Amniotic epithelial cell (primary cell): ENCODE results near the gene MAP2K5.
"Not testable (repeated sequence)": the region's sequence is repeated elsewhere in the genome, so short reads cannot be mapped to it uniquely, and the experiment has no call there.

Experiments used
- DNase-seq: peaks from one replicate; pipeline ENCODE4 v3.0.0-alpha.2; 2010; ENCODE audit warnings: low read depth

Gene MAP2K5

DNA sequence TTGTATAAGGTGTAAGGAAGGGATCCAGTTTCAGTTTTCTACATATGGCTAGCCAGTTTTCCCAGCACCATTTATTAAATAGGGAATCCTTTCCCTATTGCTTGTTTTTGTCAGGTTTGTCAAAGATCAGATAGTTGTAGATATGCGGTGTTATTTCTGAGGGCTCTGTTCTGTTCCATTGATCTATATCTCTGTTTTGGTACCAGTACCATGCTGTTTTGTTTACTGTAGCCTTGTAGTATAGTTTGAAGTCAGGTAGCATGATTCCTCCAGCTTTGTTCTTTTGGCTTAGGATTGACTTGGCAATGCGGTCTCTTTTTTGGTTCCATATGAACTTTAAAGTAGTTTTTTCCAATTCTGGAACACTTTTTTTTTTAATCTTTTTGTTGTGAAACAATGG, 130.3 kb downstream of the MAP2K5 start:
- DNase-seq: not testable (repeated sequence)

DNA sequence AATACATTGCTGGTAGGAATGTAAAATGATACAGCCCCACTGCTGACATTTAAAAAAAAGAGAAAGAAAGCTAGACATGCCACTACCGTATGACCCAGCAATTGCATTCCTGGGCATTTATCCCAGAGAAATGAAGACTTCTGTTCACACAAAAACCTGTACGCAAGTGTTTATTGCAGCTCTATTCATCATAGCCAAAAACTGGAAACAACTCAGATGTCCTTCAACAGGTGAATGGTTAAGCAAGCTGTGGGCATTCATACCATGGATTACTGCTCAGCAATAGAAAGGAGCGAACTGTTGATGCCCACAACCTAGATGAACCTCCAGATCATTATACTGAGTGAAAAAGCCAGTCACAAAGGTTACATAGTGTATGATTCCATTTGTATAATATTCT, 132.5 kb downstream of the MAP2K5 start:
- no peak for DNase-seq

DNA sequence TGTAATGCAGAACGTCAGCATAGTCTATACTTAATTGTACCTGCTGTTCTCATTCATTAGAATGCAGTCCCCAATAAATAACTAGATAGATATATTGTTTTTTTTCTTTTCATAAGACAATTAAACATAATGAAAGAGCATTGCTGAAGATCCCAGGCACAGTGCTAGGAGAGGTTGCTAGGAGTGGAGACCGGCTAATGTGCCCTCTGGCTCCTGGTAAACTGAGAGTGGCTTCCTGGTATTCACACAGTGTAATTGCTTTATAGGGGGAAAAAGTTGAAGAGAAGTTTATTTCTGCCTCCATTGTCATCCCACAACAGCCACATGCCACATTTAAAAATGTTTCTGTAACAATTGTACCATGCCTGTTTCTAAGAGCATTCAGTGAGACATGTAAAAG, 135.6 kb downstream of the MAP2K5 start:
- DNase-seq: no peak

DNA sequence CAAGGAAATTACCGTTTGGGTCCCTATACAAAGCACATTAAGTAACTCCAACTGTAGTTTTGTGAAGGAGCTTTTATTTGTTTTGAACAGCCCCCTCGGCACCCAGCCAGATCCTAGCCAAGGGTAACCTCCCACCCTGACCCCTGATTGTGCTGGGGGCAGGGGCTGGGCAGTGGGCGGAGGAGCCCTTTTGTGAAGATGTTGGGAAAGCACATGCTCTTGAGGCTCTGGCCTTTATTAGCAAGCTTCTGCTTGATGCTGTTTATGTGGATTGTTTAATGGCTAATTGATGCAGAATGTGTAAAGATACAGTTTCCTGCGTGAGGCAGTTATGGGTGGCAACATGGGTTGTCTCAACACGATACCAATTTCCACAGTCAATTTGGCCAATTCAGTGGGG, 136.5 kb downstream of the MAP2K5 start:
- no peak for DNase-seq

DNA sequence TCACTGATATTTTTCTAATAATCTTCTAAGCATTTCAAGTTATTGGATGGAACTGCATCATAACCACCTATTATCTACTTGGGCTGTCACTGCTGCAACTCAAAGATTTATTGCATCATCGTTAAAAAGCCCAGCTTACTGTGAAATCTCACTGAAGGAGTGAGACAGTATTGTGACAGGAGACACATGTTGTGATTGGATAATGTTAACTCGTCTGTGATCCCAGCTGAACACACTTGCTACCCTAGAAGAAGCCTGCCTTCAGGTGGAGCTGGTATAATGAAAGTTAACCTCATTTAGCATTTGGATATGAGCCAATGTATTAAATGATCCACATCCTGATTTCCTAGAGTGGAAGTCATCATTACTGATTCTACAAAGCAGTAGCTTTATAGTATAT, 138.1 kb downstream of the MAP2K5 start:
- peak; percentile 8 for DNase-seq

DNA sequence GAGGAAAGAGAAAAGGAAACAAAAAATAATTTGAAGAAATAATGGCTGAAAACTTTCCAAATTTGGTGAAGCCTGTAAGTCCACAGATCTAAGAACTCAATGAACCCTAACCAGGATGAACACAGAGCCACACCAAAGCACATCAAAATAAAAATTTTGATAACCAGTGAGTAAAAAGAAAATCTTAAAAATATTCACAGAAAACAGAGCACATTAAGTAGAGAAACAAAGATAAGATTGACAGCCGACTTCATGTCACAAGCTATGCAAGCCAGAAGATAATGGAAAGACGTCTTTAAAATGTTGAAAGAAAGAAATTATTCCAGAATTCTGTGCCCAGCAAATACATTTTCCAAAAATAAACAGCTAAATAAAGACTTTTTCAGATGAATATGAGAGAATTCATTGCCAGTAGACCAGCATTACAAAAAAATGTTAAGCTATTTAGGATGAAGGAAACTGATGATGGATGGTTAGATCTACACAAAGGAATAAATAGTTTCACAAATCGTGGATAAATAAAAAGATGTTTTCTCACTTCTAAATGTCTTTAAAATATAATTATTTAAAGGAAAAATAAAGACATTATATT, 142.6 kb downstream of the MAP2K5 start:
- peak; percentile 75 for DNase-seq

DNA sequence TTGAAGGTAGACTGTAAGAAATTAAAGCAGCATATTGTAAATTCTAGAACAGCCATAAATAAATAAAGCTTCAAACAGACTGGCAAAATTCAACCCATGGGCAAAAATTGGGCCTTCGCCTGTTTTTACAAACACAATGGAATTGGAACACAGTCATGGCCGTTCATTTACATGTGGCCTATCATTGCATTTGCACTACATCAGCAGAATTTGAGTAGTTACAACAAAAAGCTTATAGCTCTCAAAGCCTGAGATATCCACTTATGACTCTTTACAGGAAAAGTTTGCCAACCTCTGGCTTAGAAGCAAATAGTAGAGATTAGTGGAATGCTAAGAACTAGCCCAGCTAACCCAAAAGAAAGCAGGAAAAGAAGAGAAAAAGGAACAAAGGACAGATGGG, 143.2 kb downstream of the MAP2K5 start:
- no peak for DNase-seq

DNA sequence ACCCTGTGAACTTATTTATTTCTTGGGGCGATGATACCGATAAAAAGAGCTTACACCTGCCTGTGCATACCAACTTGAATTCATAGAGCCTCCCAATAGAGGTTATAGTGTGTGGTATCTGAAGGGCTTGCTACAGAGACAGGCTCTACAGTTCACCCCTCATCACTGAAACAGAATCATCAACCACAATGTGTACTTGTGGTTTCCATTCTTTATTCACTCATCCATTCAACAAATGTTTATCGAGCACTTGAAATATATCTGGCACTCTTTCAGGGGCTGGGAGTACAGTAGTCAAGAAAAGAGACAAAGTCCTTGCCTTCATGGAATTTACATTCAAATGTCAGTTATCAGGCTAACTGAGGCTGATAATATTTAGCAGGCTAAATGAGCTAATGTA, 148.4 kb downstream of the MAP2K5 start:
- DNase-seq: peak; percentile 88

DNA sequence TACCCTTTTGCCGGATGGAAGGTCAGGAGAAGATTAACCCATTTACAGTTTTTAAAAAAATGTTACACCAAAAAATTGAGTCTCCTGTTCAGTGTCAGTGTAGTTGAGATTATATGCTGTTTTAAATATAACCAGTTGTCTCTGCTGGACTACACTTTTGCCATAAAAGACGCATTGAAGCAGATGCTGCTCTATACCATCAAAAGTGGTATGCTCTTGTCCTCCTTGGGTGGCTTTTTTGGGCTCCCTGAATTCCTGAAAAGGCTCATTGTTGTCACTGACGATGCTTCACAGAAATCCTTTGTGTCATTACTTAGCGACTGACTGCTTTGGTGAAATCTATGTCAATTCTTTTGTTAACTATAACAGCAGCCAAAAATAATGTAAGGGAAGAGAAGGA, 148.9 kb downstream of the MAP2K5 start:
- no peak for DNase-seq

DNA sequence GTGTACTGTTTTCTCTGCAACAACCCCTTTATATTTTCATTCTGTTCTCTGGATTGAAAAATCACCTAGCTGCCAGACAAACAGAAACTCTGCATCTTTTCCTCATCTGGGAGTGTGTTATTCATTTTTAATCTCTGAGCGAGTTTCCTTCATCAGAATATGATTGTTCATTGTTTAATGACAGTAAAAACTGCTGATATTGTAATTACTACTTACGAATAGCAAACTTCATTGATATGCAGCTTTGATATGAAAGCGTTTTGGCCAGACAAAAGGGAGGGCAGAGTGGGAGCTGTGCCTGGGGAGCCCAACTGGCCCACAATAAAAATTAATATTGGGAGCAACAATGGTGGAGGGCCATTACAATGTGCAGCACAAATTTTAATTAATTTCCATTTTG, 150.1 kb downstream of the MAP2K5 start:
- no peak for DNase-seq

DNA sequence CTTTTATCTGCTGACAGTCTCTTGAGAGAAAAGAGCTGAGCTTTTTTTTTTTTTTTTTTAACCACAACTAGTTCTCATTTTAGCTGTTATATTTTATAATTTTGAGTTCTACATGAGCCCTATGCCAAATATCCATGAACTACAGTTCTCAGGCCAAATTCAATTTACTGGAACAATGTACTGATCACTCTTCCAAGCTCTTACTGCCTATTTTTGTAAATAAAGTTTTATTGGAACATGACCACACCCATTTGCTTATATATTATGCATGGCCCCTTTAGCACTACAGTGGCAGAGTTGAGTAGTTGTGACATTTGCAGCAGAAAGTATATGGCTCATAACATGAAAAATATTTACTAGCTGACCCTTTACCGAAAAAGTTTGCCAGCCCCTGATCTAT, 153.6 kb downstream of the MAP2K5 start:
- DNase-seq: no peak

DNA sequence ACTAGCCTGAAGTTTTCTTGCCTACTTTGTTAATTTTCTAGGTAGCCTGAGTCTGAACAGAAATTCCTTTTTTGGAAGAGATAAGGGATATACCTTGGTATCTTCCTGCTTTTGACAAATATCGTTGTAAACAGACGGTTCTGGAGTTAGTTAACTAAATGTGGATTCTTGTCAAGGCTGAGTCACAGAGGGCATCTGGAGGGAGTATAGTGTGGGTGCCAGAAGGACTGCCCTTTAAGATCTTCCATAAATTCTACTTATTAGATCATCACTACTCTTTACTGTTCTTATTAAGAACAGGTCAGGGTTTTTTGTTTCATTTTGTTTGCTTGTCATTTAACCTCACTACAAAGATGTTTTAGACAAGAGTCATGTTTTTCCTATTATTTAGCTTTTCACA, 157.5 kb downstream of the MAP2K5 start:
- DNase-seq: peak; percentile 77

DNA sequence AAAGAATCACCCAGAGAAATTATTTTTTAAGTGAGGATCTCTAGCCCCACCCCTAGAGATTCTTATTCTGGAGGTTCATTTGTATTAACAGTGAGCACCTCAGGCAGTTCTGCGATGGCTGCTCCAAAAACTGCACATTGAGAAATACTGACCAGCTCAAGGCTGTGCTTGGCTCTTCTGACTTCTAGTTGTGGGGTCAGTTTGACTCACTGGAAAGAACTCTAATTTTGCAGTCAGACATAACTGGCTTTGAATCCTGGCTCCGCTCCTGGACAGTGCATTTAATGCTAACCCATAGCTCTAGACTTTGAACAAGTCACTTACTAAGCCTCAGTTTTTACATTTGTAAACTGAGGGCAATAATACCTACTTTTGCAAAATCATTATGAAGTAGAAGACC, 159.2 kb downstream of the MAP2K5 start:
- peak; percentile 76 for DNase-seq

DNA sequence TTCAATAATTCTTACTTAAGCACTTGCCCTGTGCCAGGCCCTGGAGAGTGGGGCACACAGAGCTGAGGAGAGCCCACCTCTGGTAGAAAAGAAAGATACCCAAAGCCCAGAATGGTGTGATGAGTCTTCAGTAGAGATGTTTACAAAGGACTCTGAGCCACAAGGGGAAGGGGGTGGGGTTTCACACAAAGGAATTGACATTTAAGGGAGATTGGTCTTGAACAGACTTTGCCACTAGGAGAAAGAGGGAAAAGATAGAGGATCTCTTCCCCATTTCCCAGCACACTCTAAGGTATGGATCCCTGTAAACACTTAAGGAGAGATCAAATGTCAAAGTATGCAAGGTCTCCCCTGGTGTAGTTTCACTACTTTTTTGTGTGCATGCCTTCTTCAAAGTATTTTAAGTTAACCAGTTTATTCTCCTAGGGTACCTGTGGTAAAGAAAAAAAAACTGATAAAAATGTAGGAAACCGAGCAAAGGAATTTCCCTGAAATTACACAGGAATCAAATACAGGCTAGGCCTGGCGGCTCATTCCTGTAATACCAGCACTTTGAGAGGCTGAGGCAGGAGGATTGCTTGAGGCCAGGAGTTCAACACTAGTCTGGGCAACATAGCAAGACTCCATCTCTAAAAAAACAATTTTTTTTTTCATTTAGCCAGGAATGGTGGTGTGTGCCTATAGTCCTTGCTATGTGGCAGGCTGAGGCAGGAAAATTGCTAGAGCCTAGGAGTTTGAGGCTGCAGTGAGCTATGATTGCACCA, 165.2 kb downstream of the MAP2K5 start:
- no peak for DNase-seq

DNA sequence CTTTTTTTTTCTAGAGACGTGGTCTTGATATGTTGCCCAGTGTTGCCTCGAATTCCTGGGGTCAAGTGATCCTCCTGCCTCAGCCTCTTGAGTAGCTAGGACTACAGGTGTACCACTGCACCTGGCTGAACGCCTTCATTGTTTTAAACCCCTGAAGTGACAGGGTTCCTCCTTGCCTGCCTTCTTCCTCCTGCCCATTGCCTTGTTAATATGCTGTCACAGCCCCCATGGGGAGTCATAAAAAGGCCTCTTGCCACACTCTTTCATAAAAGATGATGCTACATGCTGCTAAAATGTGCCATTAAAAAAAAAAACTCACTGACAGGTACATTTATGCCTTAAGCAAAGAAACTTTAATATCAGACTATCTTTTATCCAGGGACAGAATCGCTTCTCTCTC, 166.0 kb downstream of the MAP2K5 start:
- DNase-seq: no peak

DNA sequence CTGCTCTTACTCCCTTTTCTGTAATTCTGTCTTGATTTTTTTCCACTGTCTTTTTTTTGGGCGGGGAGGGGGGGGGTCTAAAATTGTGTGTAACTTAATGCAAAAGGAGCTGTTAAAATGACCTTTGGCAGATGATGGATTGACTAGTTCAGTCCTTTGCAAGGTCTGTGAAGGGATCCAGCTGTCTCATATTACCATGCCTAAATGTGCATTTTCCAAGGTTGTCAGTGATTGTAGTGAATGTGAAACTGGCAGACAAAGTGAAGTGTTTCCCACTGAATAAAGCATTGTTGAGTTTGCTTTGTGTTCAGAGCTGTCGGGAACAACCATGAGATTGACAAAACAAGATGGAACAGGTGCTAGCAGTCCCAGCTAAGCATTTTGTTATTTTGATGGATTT, 172.7 kb downstream of the MAP2K5 start:
- no peak for DNase-seq

DNA sequence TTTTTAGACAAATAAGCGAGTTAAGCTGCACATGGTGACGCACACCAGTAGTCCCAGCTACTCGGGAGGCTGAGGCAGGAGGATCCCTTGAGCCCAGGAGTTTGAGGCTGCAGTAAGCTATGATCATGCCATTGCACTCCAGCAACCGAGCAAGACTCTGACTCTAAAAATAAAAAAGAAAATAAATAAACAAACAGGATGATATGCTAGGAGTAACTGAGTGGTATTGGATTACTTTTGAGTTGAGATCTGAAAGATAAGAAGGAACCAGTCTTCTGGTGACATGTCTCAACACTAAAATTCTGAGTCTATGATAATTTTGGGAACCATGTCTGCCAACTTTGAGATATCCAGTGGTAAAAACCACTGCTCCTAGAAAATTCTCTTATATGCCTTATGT, 173.7 kb downstream of the MAP2K5 start:
- DNase-seq: no peak

DNA sequence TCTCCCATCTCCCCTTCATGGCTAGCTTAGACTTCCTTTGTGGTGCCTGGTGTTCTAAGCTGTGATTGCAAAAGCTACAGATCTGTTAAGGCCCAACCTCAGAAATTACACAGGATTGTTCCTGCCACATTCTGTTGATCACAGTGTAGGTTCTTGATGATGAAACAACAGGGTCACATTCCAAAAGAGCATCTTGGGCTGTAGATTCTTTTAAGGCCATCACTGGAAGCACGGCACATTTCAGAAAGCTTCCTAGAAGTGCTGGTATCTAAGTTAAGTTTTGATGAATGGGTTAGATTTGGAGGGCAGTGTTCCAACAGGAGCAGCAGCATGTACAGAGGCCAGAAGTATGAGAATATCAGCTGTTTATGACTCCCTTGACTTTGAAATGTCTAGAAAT, 175.3 kb downstream of the MAP2K5 start:
- peak; percentile 52 for DNase-seq

DNA sequence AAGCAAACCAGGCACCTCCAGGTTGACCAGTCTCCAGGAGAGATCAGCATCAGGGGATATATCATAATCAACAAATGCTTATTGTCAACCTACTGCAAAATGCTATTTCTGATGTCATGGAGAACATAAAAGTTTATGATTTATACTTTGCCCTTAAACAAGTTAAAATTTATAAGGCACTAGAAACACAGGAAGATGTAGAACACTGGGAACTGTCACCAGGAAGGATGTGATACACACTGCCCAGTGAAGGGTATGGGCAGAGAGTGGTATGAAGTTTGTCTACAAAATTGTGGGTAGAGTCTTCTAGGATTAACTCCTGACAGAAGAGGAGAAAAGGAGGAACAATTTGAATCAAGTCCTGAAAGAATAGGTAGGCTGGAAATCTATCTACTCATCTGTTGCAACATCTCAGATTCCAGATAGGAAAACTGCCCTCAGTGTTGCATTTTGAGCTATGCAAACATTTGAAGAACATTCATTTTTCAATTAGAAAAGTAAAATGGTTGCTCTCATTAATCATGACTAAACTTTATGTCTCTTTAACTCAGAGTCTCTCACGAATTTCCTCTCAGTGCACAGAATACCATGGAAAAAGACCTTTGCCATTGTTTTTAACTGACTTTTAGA, 176.9 kb downstream of the MAP2K5 start:
- no peak for DNase-seq

DNA sequence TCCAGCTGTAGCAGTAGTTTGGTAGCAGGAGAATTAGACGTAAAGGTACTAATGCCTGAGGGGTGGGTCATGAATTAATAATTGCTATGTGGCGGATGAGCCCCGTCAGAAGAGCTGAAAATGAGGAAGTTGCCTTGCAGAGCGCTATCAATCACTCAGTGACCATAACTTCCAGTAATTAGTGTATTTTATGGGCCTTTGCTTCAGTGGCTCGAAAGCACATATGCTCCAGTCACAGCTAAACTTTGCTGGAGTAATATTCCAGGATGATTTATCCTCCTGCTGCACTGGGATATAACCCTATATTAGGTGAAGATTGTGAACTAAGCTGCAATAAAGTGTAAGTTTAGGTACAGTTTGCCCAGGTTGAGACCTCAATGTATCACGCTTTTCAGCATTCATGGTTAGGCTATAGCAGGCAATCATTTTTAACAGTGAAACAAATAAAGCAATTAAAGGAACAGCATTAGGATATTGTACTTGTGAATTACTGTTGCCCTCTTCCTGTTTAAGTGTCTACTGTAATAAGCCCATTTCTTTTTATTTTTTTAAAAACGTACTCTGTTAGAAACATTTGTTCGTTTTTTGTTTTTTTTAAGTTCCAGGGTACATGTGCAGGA, 178.2 kb downstream of the MAP2K5 start:
- DNase-seq: no peak

DNA sequence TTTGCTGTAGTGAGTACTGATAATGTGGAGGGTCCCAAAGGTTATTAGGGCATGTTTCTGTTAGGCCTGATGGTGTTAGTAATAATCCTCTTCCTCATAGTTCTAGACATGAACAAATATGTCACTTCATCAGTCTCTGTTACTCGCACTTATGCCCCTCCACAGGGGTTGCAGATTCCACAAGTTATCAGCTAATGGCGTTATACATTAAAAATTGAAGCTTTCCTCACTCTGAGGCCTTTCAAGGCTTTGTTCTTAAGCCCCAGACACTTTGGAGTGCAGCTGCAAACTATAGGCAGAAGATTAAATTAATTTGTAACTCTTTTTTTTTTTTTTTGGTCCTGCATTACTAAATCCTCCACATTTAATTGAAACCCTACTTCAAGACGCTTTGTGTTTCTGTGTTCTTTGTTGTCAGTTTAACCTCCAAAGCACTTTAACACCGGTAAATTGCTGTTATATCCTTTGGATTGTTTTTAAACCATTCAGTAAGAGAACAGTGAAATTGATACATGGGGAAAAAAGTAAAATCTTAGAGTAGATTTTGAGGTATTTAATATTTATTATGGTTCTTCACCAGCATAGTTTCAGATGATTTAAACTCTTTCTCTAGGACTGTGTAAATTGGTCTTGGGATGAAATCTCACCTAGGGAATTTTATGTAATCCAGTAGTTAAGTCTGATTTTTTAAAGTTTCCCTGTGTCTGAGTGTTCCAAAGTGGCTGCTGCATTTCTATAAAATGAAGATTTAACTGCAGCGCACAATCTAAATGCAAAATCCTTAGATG, 179.7 kb downstream of the MAP2K5 start:
- no peak for DNase-seq

DNA sequence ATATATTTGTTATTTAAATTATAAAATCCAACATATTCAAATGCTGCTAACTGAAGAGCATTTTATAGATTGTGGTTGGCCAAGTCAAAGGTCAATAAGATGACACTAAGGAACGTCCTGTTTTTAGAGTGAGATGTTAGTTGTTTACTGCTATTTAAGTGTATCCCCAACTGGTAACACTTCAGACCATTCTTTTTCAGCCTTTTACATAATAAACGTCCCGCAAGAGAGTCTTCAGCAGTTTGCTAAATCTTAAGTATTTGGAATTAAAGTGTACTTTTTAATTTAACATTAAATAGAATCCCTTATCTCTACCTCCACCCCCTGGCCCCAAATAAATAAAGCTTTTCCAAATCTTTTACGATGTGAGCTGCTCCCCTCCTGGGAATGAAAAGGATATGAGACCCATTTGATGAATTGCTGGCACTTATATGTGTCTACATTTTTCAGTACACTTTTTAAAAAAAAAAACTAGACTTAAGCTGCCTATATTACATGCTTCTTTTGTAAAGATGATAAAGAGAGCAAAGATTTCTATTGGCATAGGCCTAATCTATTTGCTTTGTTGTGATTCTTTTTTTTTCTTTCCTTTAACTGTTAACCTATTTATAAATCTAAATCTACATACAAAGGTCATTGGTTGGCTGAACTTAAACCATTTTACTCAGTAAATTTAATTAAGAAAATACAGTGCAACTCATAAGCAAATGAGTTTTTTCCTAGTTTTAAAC, 181.0 kb downstream of the MAP2K5 start:
- no peak for DNase-seq
